K562 (cell line): ENCODE measurements around the gene ZFPM1. TPM values are rescaled to one million over a fixed set of nuclear protein-coding genes. Genes with fewer than 3 reads are reported as not detected.

Source experiments
- BACH1 ChIP-seq: fragments of 200-800 bp; sonication (Bioruptor generic); IDR thresholded peaks from 2 replicates; pipeline ENCODE4 v1.6.1; 2016; ENCODE audit warnings: missing genetic modification characterization, missing compliant biosample characterization
- E2F1 ChIP-seq: sonication (generic); formaldehyde crosslinking; IDR thresholded peaks from 2 replicates; pipeline ENCODE4 v1.8.1; 2023; ENCODE audit warnings: mild to moderate bottlenecking, missing genetic modification reagents, moderate library complexity
- ELK1 ChIP-seq: sonication (generic); formaldehyde crosslinking; IDR thresholded peaks from 2 replicates; pipeline ENCODE4 v1.8.1; 2022; ENCODE audit warnings: missing genetic modification reagents
- EZH2 ChIP-seq: IDR thresholded peaks from 2 replicates; pipeline ENCODE4 v1.6.1; 2012; ENCODE audit warnings: low read depth, mild to moderate bottlenecking, inconsistent platforms, low read length, borderline replicate concordance
- FOXP4 ChIP-seq: sonication (generic); formaldehyde crosslinking; IDR thresholded peaks from 2 replicates; pipeline ENCODE4 v1.8.0; 2022; ENCODE audit warnings: mild to moderate bottlenecking, missing genetic modification reagents, borderline replicate concordance
- HDGF ChIP-seq: fragments of 450-650 bp; IDR thresholded peaks from 2 replicates; pipeline ENCODE4 v1.6.1; 2016
- MAX ChIP-seq: sonication (generic); formaldehyde crosslinking; IDR thresholded peaks from 2 replicates; pipeline ENCODE4 v1.9.0; 2022; ENCODE audit warnings: mild to moderate bottlenecking, missing genetic modification reagents
- MAZ ChIP-seq, 2 experiments: fragments of 450-650 bp in 1 of 2; sonication (generic) in 1 of 2; formaldehyde crosslinking; IDR thresholded peaks in 1 of 2; conservative IDR thresholded peaks in 1 of 2; 2 replicates each; pipeline versions ENCODE4 v1.4.0 to v1.5.0; 2020; ENCODE audit warnings: mild to moderate bottlenecking in 1 of 2, missing genetic modification reagents in 1 of 2
- MYNN ChIP-seq, 2 experiments: sonication (generic); formaldehyde crosslinking in 1 of 2; IDR thresholded peaks; 2 replicates each; pipeline versions ENCODE4 v1.5.0 to v1.6.1; 2016 to 2020; ENCODE audit warnings: antibody characterized with exemption in 1 of 2, missing genetic modification reagents in 1 of 2
- NFYB ChIP-seq: IDR thresholded peaks from 2 replicates; pipeline ENCODE4 v1.6.1; 2011; ENCODE audit warnings: mild to moderate bottlenecking, moderate library complexity; ENCODE audit not compliant: insufficient read length; ENCODE audit errors: extremely low read depth
- NR1H2 ChIP-seq: sonication (generic); formaldehyde crosslinking; IDR thresholded peaks from 2 replicates; pipeline ENCODE4 v1.4.0; 2020; ENCODE audit warnings: mild to moderate bottlenecking, missing genetic modification reagents
- PHTF2 ChIP-seq: fragments of 250-450 bp; sonication (Bioruptor Pico); IDR thresholded peaks from 2 replicates; pipeline ENCODE4 v1.5.0; 2021; ENCODE audit warnings: mild to moderate bottlenecking
- RNF219 ChIP-seq: fragments of 250-450 bp; sonication (Bioruptor Pico); IDR thresholded peaks from 2 replicates; pipeline ENCODE4 v1.5.0; 2022; ENCODE audit warnings: mild to moderate bottlenecking
- TAF9B ChIP-seq: fragments of 450-650 bp; IDR thresholded peaks from 2 replicates; pipeline ENCODE4 v1.6.1; 2018; ENCODE audit warnings: mild to moderate bottlenecking; ENCODE audit not compliant: partially characterized antibody
- ZBTB7A ChIP-seq: IDR thresholded peaks from 2 replicates; pipeline ENCODE4 v1.6.1; 2011; ENCODE audit warnings: low read depth, mild to moderate bottlenecking, low read length, moderate library complexity, borderline replicate concordance; ENCODE audit not compliant: control insufficient read depth
- ZNF12 ChIP-seq: sonication (generic); formaldehyde crosslinking; IDR thresholded peaks from 2 replicates; pipeline ENCODE4 v1.4.0; 2020; ENCODE audit warnings: mild to moderate bottlenecking, missing genetic modification reagents
- ZNF174 ChIP-seq: fragments of 250-450 bp; sonication (Bioruptor Pico); IDR thresholded peaks from 2 replicates; pipeline ENCODE4 v1.4.0; 2020; ENCODE audit warnings: mild to moderate bottlenecking
- ZNF57 ChIP-seq: fragments of 450-650 bp; formaldehyde crosslinking; IDR thresholded peaks from 2 replicates; pipeline ENCODE4 v1.4.0; 2020; ENCODE audit warnings: mild to moderate bottlenecking, moderate library complexity
- ZNF785 ChIP-seq: fragments of 250-450 bp; sonication (Bioruptor Pico); IDR thresholded peaks from 2 replicates; pipeline ENCODE4 v1.4.0; 2020; ENCODE audit warnings: mild to moderate bottlenecking
- ZNF830 ChIP-seq: fragments of 250-450 bp; sonication (Bioruptor Pico); IDR thresholded peaks from 2 replicates; pipeline ENCODE4 v1.5.0; 2021; ENCODE audit warnings: mild to moderate bottlenecking
- polyA plus RNA-seq, 8 experiments: library from polyadenylated mRNA; depleted of rRNA in 4 of 8; stranded (reverse) in 5 of 8; unstranded in 3 of 8; fragments of >200 nt; fragmentation: Nextera tagmentation in 2 of 8; fragmentation: Illumina TruSeq in 1 of 8; extraction: Ambion mirVana in 2 of 8; extraction: Trizol in 1 of 8; gene quantifications; 2 replicates each; pipeline versions ENCODE4 v1.2.1 to v1.2.3, GENCODE V29; 2011 to 2014; ENCODE audit warnings: inconsistent platforms in 1 of 8, missing spikeins in 1 of 8
- total RNA-seq, 7 experiments: library from RNA; depleted of rRNA in 6 of 7; stranded (reverse); fragments of >200 nt in 6 of 7; fragmentation: Illumina TruSeq in 2 of 7; extraction: Trizol in 2 of 7; gene quantifications; 2 replicates each; pipeline versions ENCODE4 v1.2.1 to v1.2.3, GENCODE V29; 2011 to 2021; ENCODE audit warnings: low replicate concordance in 1 of 7

ZFPM1 gene
- total and polyA plus RNA-seq, 9 of the 15 experiments (the other 6 are each of a cell fraction or from before 2014, with no cell fraction given), result 0.03 to 35.9 (median 1.4) TPM

- TF ChIP-seq FOXP4 (CRISPR knock-in tag) (no peak), ZNF785 (CRISPR knock-in tag) (no peak), ELK1 (CRISPR knock-in tag) (no peak), ZBTB7A (no peak), RNF219 (CRISPR knock-in tag) (no peak), EZH2 (no peak), MAX (CRISPR knock-in tag) (no peak), NR1H2 (CRISPR knock-in tag) (no peak), ZNF12 (no peak), ZNF174 (CRISPR knock-in tag) (no peak), MAZ (CRISPR knock-in tag; conservative IDR thresholded peaks at IDR 0.05 in 1 of 2, IDR thresholded peaks at IDR 0.05 in 1 of 2) (peak in 1 of 2 experiments; percentile 37; a peak in 1 of 4 replicates), BACH1 (no peak), MYNN (IDR thresholded peaks at IDR 0.05) (peak; percentile 77), MYNN (CRISPR knock-in tag; IDR thresholded peaks at IDR 0.05) (no peak), PHTF2 (no peak), ZNF57 (CRISPR knock-in tag) (no peak), TAF9B (no peak), NFYB (no peak), ZNF830 (CRISPR knock-in tag) (no peak), HDGF (no peak), E2F1 (no peak)
Observed at GRCh38 chr16:88558457-88559442, 105.7 kb downstream of the ZFPM1 start (continued).
